ENCODE measurements around the gene CLEC4M.

DNA sequence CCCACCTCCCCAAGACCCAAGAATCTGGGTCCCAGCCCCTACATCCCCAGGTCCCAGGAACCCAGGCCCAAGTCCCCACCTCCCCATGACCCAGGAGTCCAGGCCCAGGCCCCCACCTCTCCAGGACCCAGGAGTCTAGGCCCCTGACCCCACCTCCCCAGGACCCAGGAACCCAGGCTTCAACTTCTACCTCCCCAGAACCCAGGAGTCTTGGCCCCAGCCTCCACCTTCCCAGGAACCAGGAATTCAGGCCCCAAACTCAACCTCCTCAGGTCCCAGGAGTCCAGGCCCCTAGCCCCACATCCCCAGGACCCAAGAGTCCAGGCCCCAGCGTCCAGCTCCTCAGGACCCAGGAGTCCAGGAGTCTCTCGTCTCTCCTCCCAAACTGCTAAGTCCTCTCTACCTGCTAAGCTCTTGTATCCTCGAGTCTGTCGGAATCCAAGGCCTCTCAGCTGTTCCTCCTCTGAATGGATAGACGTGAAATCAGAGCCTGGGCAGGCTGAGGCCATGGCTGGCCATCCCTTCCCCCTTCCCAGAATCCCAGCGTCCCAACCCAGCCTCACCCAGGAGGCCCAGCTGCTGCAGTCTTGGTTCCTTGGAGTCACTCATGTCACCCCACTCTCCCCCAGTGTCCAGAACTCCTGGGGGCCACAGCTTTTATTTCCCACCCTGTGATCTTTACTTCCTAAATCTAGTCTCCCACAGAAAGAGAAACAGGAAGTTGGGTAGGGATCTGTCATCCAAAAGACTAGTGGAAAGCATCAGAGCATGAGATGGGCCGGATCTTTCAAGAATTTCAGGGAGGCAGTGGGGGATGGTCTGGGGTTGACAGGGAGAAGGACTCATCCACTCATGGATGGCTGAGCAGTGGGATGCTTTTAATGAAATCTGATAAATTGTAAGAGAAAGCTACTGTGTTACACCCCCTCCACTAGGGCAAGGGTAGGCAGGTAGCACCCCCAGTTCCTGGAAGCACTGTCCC lies 15.8 kb upstream of the CLEC4M start, which contains the start of gene CD209:
- no peak for TF ChIP-seq POLR2A (IDR thresholded peaks at IDR 0.05)
- TF ChIP-seq, protein P1, sequence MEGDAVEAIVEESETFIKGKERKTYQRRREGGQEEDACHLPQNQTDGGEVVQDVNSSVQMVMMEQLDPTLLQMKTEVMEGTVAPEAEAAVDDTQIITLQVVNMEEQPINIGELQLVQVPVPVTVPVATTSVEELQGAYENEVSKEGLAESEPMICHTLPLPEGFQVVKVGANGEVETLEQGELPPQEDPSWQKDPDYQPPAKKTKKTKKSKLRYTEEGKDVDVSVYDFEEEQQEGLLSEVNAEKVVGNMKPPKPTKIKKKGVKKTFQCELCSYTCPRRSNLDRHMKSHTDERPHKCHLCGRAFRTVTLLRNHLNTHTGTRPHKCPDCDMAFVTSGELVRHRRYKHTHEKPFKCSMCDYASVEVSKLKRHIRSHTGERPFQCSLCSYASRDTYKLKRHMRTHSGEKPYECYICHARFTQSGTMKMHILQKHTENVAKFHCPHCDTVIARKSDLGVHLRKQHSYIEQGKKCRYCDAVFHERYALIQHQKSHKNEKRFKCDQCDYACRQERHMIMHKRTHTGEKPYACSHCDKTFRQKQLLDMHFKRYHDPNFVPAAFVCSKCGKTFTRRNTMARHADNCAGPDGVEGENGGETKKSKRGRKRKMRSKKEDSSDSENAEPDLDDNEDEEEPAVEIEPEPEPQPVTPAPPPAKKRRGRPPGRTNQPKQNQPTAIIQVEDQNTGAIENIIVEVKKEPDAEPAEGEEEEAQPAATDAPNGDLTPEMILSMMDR (IDR thresholded peaks at IDR 0.05): no peak

Measured in ovary (tissue), 3 donors.